Measurements from ENCODE around the gene ABCB4. TPM values are rescaled to one million over a fixed set of nuclear protein-coding genes. Genes with fewer than 3 reads are reported as not detected.

The ABCB4 gene
- total RNA-seq, 6 donors from 2014 or later = 0.06 to 0.47 (median 0.15) TPM; not detected in 3

- Histone ChIP-seq H3K27me3 (no peaks in the 10 kb centered on the region), H3K4me3 (no peak overlapping the region), H3K36me3 (peaks cover 0 to 23% (median 2%) of the 10 kb centered on the region in 4 donors), H3K4me1 (no peaks in the 10 kb centered on the region), H3K9me3 (no peaks in the 10 kb centered on the region), H3K27ac (no peak overlapping the region)
- DNase-seq (no peak), ATAC-seq (ENCODE audit: low FRiP score in 2 of 2) (no peak)
- TF ChIP-seq POLR2A (IDR thresholded peaks at IDR 0.05) (no peak), CTCF (IDR thresholded peaks at IDR 0.05) (no peak), POLR2AphosphoS5 (IDR thresholded peaks at IDR 0.05) (no peak), EP300 (IDR thresholded peaks at IDR 0.05) (no peak)
- WGBS, 2 donors = 80 to 82% methylated on average over 1 of the region's 1 CpG
Observed at GRCh38 chr7:87395442-87396020, 79.9 kb downstream of the ABCB4 start.

GRCh38 chr7:87391020-87391701 is 84.3 kb downstream of the ABCB4 start:
- WGBS, 2 donors = 93 to 96% methylated on average over 8 of the region's 8 CpGs
- Histone ChIP-seq H3K27me3 (no peaks in the 10 kb centered on the region), H3K4me1 (no peaks in the 10 kb centered on the region), H3K9me3 (no peaks in the 10 kb centered on the region), H3K36me3 (peaks cover 0 to 39% (median 5%) of the 10 kb centered on the region in 4 donors), H3K27ac (no peak overlapping the region), H3K4me3 (no peak overlapping the region)
- no peak for DNase-seq
- no peak for ATAC-seq (ENCODE audit: low FRiP score in 2 of 2)
- TF ChIP-seq POLR2A (IDR thresholded peaks at IDR 0.05) (no peak), EP300 (IDR thresholded peaks at IDR 0.05) (no peak), POLR2AphosphoS5 (IDR thresholded peaks at IDR 0.05) (no peak), CTCF (IDR thresholded peaks at IDR 0.05) (no peak)

GRCh38 chr7:87380905-87381304 is 94.6 kb downstream of the ABCB4 start:
- Histone ChIP-seq H3K36me3 (peaks cover 0 to 27% (median 11%) of the 10 kb centered on the region in 4 donors), H3K27ac (no peak overlapping the region), H3K9me3 (no peaks in the 10 kb centered on the region), H3K4me3 (no peak overlapping the region), H3K27me3 (no peaks in the 10 kb centered on the region), H3K4me1 (no peaks in the 10 kb centered on the region)
- ATAC-seq (ENCODE audit: low FRiP score in 2 of 2) (no peak), DNase-seq (no peak)
- WGBS, 2 donors = 88 to 92% methylated on average over 4 to 5 of the region's 5 CpGs
- TF ChIP-seq EP300 (IDR thresholded peaks at IDR 0.05) (no peak), POLR2A (IDR thresholded peaks at IDR 0.05) (no peak)

GRCh38 chr7:87375662-87376435 is 99.6 kb downstream of the ABCB4 start:
- peaks cover 0 to 4% (median 0%) of the 10 kb centered on the region in 4 donors for H3K36me3 ChIP-seq
- DNase-seq (no peak), ATAC-seq (ENCODE audit: low FRiP score in 2 of 2) (no peak)
- no peak for TF ChIP-seq POLR2A (IDR thresholded peaks at IDR 0.05)
- no peak for TF ChIP-seq CTCF (IDR thresholded peaks at IDR 0.05)
- no peak for TF ChIP-seq POLR2AphosphoS5 (IDR thresholded peaks at IDR 0.05)
- no peak for TF ChIP-seq EP300 (IDR thresholded peaks at IDR 0.05)
- H3K27me3 ChIP-seq = no peaks in the 10 kb centered on the region
- H3K4me3 ChIP-seq = no peak overlapping the region
- H3K4me1 ChIP-seq = no peaks in the 10 kb centered on the region
- H3K9me3 ChIP-seq = no peaks in the 10 kb centered on the region
- H3K27ac ChIP-seq = no peak overlapping the region
- 73 to 80% methylated on average over 5 of the region's 5 CpGs for WGBS, 2 donors

GRCh38 chr7:87370660-87371180 is 104.8 kb downstream of the ABCB4 start:
- TF ChIP-seq CTCF (IDR thresholded peaks at IDR 0.05) = no peak
- no peak for TF ChIP-seq EP300 (IDR thresholded peaks at IDR 0.05)
- no peak for TF ChIP-seq POLR2A (IDR thresholded peaks at IDR 0.05)
- TF ChIP-seq POLR2AphosphoS5 (IDR thresholded peaks at IDR 0.05) = no peak
- no peaks in the 10 kb centered on the region for H3K27me3 ChIP-seq
- H3K9me3 ChIP-seq = no peaks in the 10 kb centered on the region
- ATAC-seq (ENCODE audit: low FRiP score in 2 of 2) (no peak), DNase-seq (no peak)
- no peak overlapping the region for H3K27ac ChIP-seq
- H3K4me1 ChIP-seq = no peaks in the 10 kb centered on the region
- 96 to 100% methylated on average over 1 of the region's 1 CpG for WGBS, 2 donors
- H3K36me3 ChIP-seq = peaks cover 0 to 14% (median 0%) of the 10 kb centered on the region in 4 donors
- no peak overlapping the region for H3K4me3 ChIP-seq

Data from upper lobe of left lung (tissue), 6 donors.